ENCODE results near the gene ABCA7. TPM values are rescaled to one million over a fixed set of nuclear protein-coding genes. Genes with fewer than 3 reads are reported as not detected.

ABCA7 gene
- total RNA-seq, 1 experiment from 2014 or later: 91.4 TPM

DNA sequence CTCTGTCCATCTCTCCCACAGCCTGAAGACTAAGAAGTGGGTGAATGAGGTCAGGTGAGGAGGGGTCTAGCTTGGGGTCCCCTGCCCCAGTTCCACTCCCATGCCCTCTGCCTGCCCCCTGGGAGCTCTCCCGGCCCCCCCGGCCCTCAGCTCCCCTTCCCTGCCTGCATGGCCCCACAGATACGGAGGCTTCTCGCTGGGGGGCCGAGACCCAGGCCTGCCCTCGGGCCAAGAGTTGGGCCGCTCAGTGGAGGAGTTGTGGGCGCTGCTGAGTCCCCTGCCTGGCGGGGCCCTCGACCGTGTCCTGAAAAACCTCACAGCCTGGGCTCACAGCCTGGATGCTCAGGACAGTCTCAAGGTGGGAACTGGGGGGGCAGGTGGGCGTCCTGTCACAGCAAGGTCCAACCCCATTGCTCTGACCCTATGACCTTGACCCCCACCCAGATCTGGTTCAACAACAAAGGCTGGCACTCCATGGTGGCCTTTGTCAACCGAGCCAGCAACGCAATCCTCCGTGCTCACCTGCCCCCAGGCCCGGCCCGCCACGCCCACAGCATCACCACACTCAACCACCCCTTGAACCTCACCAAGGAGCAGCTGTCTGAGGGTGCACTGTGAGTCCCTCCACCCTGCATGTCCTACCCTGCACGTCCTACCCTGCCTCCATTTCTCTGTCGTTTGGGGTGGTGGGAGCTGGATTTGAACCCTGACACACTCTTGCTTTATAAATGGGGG is 16.1 kb downstream of the ABCA7 start:
- no TSS peak for BruUV-seq (replicated peaks)
- CTCF ChIA-PET: no interaction called here

More for the DNA sequence above, 16.1 kb downstream of the ABCA7 start:
- TF ChIP-seq FOSL1 (IDR thresholded peaks at IDR 0.05; ENCODE audit: low read depth) (no peak), TCF7L2 (IDR thresholded peaks at IDR 0.05; ENCODE audit: borderline replicate concordance, extremely low read depth, insufficient read depth, insufficient read length) (no peak), CBX3 (IDR thresholded peaks at IDR 0.05; ENCODE audit: low read depth) (no peak), CEBPB (IDR thresholded peaks at IDR 0.05; ENCODE audit: low read depth) (no peak), ZFX (IDR thresholded peaks at IDR 0.05) (no peak), RAD21 (IDR thresholded peaks at IDR 0.05; ENCODE audit: low read depth) (no peak), SP1 (IDR thresholded peaks at IDR 0.05; ENCODE audit: low read depth) (no peak), JUND (IDR thresholded peaks at IDR 0.05) (no peak), EZH2 (IDR thresholded peaks at IDR 0.05) (no peak)
- TF ChIP-seq, protein P1, sequence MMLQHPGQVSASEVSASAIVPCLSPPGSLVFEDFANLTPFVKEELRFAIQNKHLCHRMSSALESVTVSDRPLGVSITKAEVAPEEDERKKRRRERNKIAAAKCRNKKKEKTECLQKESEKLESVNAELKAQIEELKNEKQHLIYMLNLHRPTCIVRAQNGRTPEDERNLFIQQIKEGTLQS (IDR thresholded peaks at IDR 0.05): no peak
- TF ChIP-seq, protein P2, sequence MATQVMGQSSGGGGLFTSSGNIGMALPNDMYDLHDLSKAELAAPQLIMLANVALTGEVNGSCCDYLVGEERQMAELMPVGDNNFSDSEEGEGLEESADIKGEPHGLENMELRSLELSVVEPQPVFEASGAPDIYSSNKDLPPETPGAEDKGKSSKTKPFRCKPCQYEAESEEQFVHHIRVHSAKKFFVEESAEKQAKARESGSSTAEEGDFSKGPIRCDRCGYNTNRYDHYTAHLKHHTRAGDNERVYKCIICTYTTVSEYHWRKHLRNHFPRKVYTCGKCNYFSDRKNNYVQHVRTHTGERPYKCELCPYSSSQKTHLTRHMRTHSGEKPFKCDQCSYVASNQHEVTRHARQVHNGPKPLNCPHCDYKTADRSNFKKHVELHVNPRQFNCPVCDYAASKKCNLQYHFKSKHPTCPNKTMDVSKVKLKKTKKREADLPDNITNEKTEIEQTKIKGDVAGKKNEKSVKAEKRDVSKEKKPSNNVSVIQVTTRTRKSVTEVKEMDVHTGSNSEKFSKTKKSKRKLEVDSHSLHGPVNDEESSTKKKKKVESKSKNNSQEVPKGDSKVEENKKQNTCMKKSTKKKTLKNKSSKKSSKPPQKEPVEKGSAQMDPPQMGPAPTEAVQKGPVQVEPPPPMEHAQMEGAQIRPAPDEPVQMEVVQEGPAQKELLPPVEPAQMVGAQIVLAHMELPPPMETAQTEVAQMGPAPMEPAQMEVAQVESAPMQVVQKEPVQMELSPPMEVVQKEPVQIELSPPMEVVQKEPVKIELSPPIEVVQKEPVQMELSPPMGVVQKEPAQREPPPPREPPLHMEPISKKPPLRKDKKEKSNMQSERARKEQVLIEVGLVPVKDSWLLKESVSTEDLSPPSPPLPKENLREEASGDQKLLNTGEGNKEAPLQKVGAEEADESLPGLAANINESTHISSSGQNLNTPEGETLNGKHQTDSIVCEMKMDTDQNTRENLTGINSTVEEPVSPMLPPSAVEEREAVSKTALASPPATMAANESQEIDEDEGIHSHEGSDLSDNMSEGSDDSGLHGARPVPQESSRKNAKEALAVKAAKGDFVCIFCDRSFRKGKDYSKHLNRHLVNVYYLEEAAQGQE (IDR thresholded peaks at IDR 0.05; ENCODE audit: low read depth): no peak
- TF ChIP-seq, protein P3, sequence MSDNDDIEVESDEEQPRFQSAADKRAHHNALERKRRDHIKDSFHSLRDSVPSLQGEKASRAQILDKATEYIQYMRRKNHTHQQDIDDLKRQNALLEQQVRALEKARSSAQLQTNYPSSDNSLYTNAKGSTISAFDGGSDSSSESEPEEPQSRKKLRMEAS (IDR thresholded peaks at IDR 0.05): no peak
- no peaks in the 10 kb centered on the region for H3K27me3 ChIP-seq (ENCODE audit: insufficient read depth, low read length)
- peaks cover 0 to 13% of the 10 kb centered on the region in 2 experiments; a peak in 3 of 4 replicates for H3K4me1 ChIP-seq (ENCODE audit: control insufficient read depth in 1 of 2, insufficient read depth in 2 of 2, low read length in 2 of 2)
- H4K20me1 ChIP-seq (ENCODE audit: insufficient read depth): no peaks in the 10 kb centered on the region
- H3K9me2 ChIP-seq (ENCODE audit: insufficient read depth): no peaks in the 10 kb centered on the region
- no peak overlapping the region for H3K4me2 ChIP-seq (ENCODE audit: low read length)
- no peak overlapping the region for H2AFZ ChIP-seq (ENCODE audit: low read depth, low read length, poor library complexity, severe bottlenecking)
- intact Hi-C loops (cut with micrococcal nuclease): no loop called here
- ChIA-PET POLR2A (interaction anchor here (1.6 kb wide), 1 partner anchor 8 kb away, joined by 4 read pairs; no protein-coding TSS in a partner anchor), RAD21 (ENCODE audit: low non-redundant PET in 1 of 2, low total read pairs in 2 of 2, uncharacterized antibody in 2 of 2, unreplicated experiment in 2 of 2) (no interaction called here)
- H3K36me3 ChIP-seq (ENCODE audit: control insufficient read depth in 1 of 2, insufficient read depth in 2 of 2, low read length in 2 of 2): peaks cover 2 to 4% of the 10 kb centered on the region in 2 experiments; a peak in 3 of 4 replicates
- no peak overlapping the region for H3K4me3 ChIP-seq (replicated peaks in 1 of 2; ENCODE audit: low read depth in 1 of 2, low read length in 2 of 2)
- H3K79me2 ChIP-seq (ENCODE audit: insufficient read depth, low read length): no peaks in the 10 kb centered on the region
- no peaks in the 10 kb centered on the region for H3K9me3 ChIP-seq (ENCODE audit: control insufficient read depth in 1 of 2, insufficient read depth in 1 of 2, low read depth in 1 of 2, low read length in 2 of 2)
- H3K27ac ChIP-seq (ENCODE audit: low read depth, low read length): no peak overlapping the region
- ATAC-seq (no peak), DNase-seq (ENCODE audit: low read depth, low spot score) (no peak)
- H3K9ac ChIP-seq (ENCODE audit: low read length): no peak overlapping the region

Data from HCT116 (cell line).